Right renal cortex interstitium (tissue), 3 donors: Measurements from ENCODE around the gene GNAL. TPM values are rescaled to one million over a fixed set of nuclear protein-coding genes. Genes with fewer than 3 reads are reported as not detected.
"Not testable (repeated sequence)": the region's sequence is repeated elsewhere in the genome, so short reads cannot be mapped to it uniquely, and the experiment has no call there.

ENCODE experiments used
- DNase-seq, 3 donors: peaks; one replicate each; pipeline ENCODE4 v3.0.0-alpha.2; 2013; ENCODE audit warnings: low read depth in 3 of 3, low spot score in 2 of 3
- polyA plus RNA-seq, 3 donors: library from polyadenylated mRNA; unstranded; fragments of 120-200 nt; gene quantifications; one replicate each; pipeline ENCODE4 v1.2.1, GENCODE V29; 2013; ENCODE audit not compliant: insufficient read length in 3 of 3

The GNAL gene
- polyA plus RNA-seq, 3 donors = 3.8 to 5.9 (median 3.9) TPM

- DNase-seq = no peak
Observed at GRCh38 chr18:11839556-11839955, 150.5 kb downstream of the GNAL start.

GRCh38 chr18:11840493-11840892 is 151.4 kb downstream of the GNAL start:
- no peak for DNase-seq

- DNase-seq = no peak
Observed at GRCh38 chr18:11842562-11842961, 153.5 kb downstream of the GNAL start.

GRCh38 chr18:11844436-11844835 is 155.4 kb downstream of the GNAL start:
- no peak for DNase-seq

GRCh38 chr18:11845654-11846053 is 156.6 kb downstream of the GNAL start:
- DNase-seq = no peak

- no peak for DNase-seq
Observed at GRCh38 chr18:11847811-11848210, 158.7 kb downstream of the GNAL start.

GRCh38 chr18:11849279-11849678 is 160.2 kb downstream of the GNAL start:
- no peak for DNase-seq

- peak; percentile 23 to 58 (median 41) for DNase-seq
Observed at GRCh38 chr18:11849841-11850634, 161.0 kb downstream of the GNAL start.

GRCh38 chr18:11850821-11851145 is 161.7 kb downstream of the GNAL start:
- DNase-seq = no peak

GRCh38 chr18:11851146-11851805 is 162.2 kb downstream of the GNAL start, which contains the start of gene CHMP1B:
Gene CHMP1B (plus strand): TSS chr18:11851413. CDS start chr18:11851512, 99 bp downstream.
- DNase-seq = peak; percentile 88 to 95 (median 93)

GRCh38 chr18:11851806-11852337 is 162.8 kb downstream of the GNAL start:
- DNase-seq = peak; percentile 16 to 19 (median 18)

- not testable (repeated sequence) for DNase-seq
Observed at GRCh38 chr18:11854554-11854953, 165.5 kb downstream of the GNAL start.

GRCh38 chr18:11857177-11857887 is 168.3 kb downstream of the GNAL start:
- peak; percentile 31 to 44 (median 40) for DNase-seq

- DNase-seq = no peak
Observed at GRCh38 chr18:11859282-11859830, 170.3 kb downstream of the GNAL start.

- no peak for DNase-seq
Observed at GRCh38 chr18:11859903-11860407, 170.9 kb downstream of the GNAL start.

- no peak for DNase-seq
Observed at GRCh38 chr18:11860594-11861450, 171.8 kb downstream of the GNAL start.

GRCh38 chr18:11861583-11862288 is 172.7 kb downstream of the GNAL start:
- no peak for DNase-seq

- DNase-seq = no peak
Observed at GRCh38 chr18:11862468-11863137, 173.5 kb downstream of the GNAL start.

GRCh38 chr18:11864471-11864870 is 175.4 kb downstream of the GNAL start:
- DNase-seq = no peak
